ENCODE data around the gene TUBGCP2.

TUBGCP2 gene

DNA sequence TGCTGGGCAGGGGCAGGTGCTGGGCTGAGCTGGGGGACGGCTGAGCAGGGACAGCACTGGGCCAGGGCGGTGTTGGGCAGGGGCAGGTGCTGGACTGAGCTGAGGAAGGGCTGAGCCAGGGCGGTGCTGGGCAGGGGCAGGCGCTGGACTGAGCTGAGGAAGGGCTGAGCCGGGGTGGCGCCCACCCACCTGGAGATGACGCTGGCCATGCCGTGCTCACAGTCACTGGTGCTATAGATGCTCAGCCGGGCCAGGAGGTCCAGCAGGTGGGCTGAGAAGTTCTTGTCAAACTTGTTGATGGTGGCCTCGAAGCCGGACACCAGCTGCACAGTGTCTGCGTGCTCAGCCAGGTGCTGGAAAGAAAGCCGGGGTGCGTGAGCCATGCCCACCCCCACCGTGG lies 27.6 kb downstream of the TUBGCP2 start:
- H3K4me3 ChIP-seq (ENCODE audit: insufficient read depth, low read length, poor library complexity, severe bottlenecking) = no peak overlapping the region
- no peaks in the 10 kb centered on the region for H3K9me3 ChIP-seq (ENCODE audit: insufficient read depth, low read length)
- no peak overlapping the region for H3K4me2 ChIP-seq (ENCODE audit: low read depth, low read length, poor library complexity, severe bottlenecking)
- no peak overlapping the region for H3K9ac ChIP-seq (ENCODE audit: low read length)
- H3K79me2 ChIP-seq (ENCODE audit: insufficient read depth, low read length) = no peaks in the 10 kb centered on the region
- no peaks in the 10 kb centered on the region for H4K20me1 ChIP-seq (ENCODE audit: low read depth, low read length)
- no peaks in the 10 kb centered on the region for H3K9me2 ChIP-seq (replicated peaks; ENCODE audit: insufficient read depth, low read length)
- H3K36me3 ChIP-seq (ENCODE audit: low read length) = no peaks in the 10 kb centered on the region
- no peaks in the 10 kb centered on the region for H3K27me3 ChIP-seq (ENCODE audit: low read length)
- H2AFZ ChIP-seq (ENCODE audit: low read depth, low read length, severe bottlenecking) = no peak overlapping the region
- H3F3A ChIP-seq (ENCODE audit: insufficient read depth) = no peaks in the 10 kb centered on the region
- H3K27ac ChIP-seq (ENCODE audit: low read depth, low read length) = no peak overlapping the region
- no peak for TF ChIP-seq EZH2phosphoT487 (conservative IDR thresholded peaks at IDR 0.05; ENCODE audit: low read length)
- TF ChIP-seq, protein P1, sequence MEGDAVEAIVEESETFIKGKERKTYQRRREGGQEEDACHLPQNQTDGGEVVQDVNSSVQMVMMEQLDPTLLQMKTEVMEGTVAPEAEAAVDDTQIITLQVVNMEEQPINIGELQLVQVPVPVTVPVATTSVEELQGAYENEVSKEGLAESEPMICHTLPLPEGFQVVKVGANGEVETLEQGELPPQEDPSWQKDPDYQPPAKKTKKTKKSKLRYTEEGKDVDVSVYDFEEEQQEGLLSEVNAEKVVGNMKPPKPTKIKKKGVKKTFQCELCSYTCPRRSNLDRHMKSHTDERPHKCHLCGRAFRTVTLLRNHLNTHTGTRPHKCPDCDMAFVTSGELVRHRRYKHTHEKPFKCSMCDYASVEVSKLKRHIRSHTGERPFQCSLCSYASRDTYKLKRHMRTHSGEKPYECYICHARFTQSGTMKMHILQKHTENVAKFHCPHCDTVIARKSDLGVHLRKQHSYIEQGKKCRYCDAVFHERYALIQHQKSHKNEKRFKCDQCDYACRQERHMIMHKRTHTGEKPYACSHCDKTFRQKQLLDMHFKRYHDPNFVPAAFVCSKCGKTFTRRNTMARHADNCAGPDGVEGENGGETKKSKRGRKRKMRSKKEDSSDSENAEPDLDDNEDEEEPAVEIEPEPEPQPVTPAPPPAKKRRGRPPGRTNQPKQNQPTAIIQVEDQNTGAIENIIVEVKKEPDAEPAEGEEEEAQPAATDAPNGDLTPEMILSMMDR (IDR thresholded peaks at IDR 0.05; ENCODE audit: insufficient read depth, low read length, poor library complexity, severe bottlenecking) = no peak

DNA sequence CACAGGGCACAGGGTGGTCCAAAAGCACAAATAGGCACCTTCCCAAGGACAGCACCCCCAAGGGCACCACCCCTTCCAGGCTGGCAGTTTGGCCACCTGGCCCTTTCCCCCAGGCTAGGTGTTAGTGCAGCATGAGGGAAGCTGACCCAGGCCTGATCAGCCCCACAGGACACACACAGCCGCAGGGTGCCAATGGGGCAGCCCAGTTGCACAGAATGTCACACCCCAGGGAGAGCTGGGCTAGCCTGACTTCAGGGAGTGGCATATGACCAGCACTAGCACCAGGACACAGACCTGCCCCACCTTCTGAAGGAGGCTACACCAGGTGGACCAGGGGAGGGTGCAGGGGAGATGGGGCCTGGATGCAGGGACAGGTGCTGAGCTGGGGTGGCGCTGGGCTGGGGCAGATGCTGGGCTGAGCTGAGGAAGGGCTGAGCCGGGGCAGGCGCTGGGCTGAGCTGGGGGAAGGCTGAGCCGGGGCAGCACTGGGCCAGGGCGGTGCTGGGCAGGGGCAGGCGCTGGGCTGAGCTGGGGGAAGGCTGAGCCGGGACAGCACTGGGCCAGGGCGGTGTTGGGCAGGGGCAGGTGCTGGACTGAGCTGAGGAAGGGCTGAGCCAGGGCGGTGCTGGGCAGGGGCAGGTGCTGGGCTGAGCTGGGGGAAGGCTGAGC lies 28.1 kb downstream of the TUBGCP2 start:
- Histone ChIP-seq H3K27me3 (ENCODE audit: low read length) (no peaks in the 10 kb centered on the region), H3K9ac (ENCODE audit: low read length) (no peak overlapping the region), H3K79me2 (ENCODE audit: insufficient read depth, low read length) (no peaks in the 10 kb centered on the region), H3K9me3 (ENCODE audit: insufficient read depth, low read length) (no peaks in the 10 kb centered on the region), H3K36me3 (ENCODE audit: low read length) (no peaks in the 10 kb centered on the region), H3K4me2 (ENCODE audit: low read depth, low read length, poor library complexity, severe bottlenecking) (no peak overlapping the region), H3K27ac (ENCODE audit: low read depth, low read length) (no peak overlapping the region), H3K4me3 (ENCODE audit: insufficient read depth, low read length, poor library complexity, severe bottlenecking) (no peak overlapping the region), H3F3A (ENCODE audit: insufficient read depth) (no peaks in the 10 kb centered on the region), H3K9me2 (replicated peaks; ENCODE audit: insufficient read depth, low read length) (no peaks in the 10 kb centered on the region), H4K20me1 (ENCODE audit: low read depth, low read length) (no peaks in the 10 kb centered on the region), H2AFZ (ENCODE audit: low read depth, low read length, severe bottlenecking) (no peak overlapping the region)
- TF ChIP-seq EZH2phosphoT487 (conservative IDR thresholded peaks at IDR 0.05; ENCODE audit: low read length) = no peak
- TF ChIP-seq, protein P1 (IDR thresholded peaks at IDR 0.05; ENCODE audit: insufficient read depth, low read length, poor library complexity, severe bottlenecking) = no peak

DNA sequence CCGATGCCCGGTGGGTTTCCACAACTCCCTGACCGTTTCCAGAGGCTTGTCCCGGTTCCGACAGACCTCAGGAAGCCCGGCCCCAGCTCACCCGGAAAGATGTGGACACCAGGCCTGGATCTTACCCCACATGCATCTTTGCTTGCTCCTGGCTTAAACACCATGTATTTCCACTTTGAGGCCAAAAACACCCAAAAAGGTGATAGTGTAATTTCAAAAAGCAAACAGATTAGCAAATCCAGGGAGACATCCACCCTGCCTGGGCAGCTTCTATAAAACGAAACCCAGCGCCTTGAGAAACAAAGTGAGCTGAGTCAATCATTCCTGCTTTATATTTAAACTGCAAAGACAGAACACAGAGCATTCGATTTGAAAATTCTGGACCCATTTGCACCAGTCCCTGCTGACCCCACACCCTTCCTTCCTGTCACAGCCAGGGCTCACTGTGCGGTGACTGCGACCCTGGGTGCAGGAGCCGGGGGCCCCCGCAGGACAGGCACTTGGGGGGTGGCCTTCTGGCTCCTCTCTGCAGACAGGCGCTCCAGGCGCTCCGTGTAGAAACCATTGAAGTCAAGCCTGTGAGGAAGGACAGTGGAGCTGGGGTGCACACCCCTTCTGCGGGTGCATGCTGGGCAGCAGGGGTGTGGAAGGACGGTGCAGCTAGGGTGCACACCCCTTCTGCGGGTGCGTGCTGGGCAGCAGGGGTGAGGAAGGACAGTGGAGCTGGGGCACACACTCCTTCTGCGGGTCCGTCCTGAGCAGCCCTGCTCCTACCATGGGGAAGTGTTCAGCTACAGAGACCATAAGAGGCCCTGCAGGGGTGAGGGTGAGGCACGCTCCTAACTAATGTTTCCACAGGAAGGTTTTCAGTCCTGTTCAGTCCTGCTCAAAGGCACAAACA lies 29.1 kb downstream of the TUBGCP2 start:
- Histone ChIP-seq H2AFZ (ENCODE audit: low read depth, low read length, severe bottlenecking) (no peak overlapping the region), H3K79me2 (ENCODE audit: insufficient read depth, low read length) (no peaks in the 10 kb centered on the region), H3K27ac (ENCODE audit: low read depth, low read length) (no peak overlapping the region), H3K9me2 (replicated peaks; ENCODE audit: insufficient read depth, low read length) (no peaks in the 10 kb centered on the region), H3K36me3 (ENCODE audit: low read length) (no peaks in the 10 kb centered on the region), H3K9ac (ENCODE audit: low read length) (no peak overlapping the region), H3K9me3 (ENCODE audit: insufficient read depth, low read length) (no peaks in the 10 kb centered on the region), H3F3A (ENCODE audit: insufficient read depth) (no peaks in the 10 kb centered on the region), H3K4me3 (ENCODE audit: insufficient read depth, low read length, poor library complexity, severe bottlenecking) (no peak overlapping the region), H3K27me3 (ENCODE audit: low read length) (no peaks in the 10 kb centered on the region), H4K20me1 (ENCODE audit: low read depth, low read length) (no peaks in the 10 kb centered on the region), H3K4me2 (ENCODE audit: low read depth, low read length, poor library complexity, severe bottlenecking) (no peak overlapping the region)
- TF ChIP-seq, protein P1 (IDR thresholded peaks at IDR 0.05; ENCODE audit: insufficient read depth, low read length, poor library complexity, severe bottlenecking) = no peak
- TF ChIP-seq EZH2phosphoT487 (conservative IDR thresholded peaks at IDR 0.05; ENCODE audit: low read length) = no peak

Measured in SU-DHL-6 (cell line).